Stimulated activated CD4-positive, alpha-beta T cell treated with anti-CD3 and anti-CD28 coated beads, Interleukin-1b, Interleukin-23, amount 100 ng/mL, for 48 hours (primary cell): ENCODE data around the gene TNFSF13B.

Experiments
- DNase-seq: peaks from one replicate; pipeline ENCODE4 v3.0.0-alpha.2; 2020

Gene TNFSF13B

GRCh38 chr13:108352599-108352998 is 83.1 kb downstream of the TNFSF13B start:
- DNase-seq = no peak

GRCh38 chr13:108357228-108357627 is 87.7 kb downstream of the TNFSF13B start:
- no peak for DNase-seq
